Posterior cingulate gyrus (tissue), 11 donors: ENCODE measurements around the gene TIMM17B.

Source experiments
- DNase-seq, 10 donors: peaks; one replicate each; pipeline versions ENCODE4 v3.0.0 to v3.0.0-alpha.2; 2020 to 2021; ENCODE audit warnings: mixed read lengths in 3 of 10
- intact Hi-C: fragments of 100-400 bp; cut with DNase I; formaldehyde crosslinking; loops from one replicate; pipeline ENCODE4 v1.15.1; 2023

The TIMM17B gene

DNA sequence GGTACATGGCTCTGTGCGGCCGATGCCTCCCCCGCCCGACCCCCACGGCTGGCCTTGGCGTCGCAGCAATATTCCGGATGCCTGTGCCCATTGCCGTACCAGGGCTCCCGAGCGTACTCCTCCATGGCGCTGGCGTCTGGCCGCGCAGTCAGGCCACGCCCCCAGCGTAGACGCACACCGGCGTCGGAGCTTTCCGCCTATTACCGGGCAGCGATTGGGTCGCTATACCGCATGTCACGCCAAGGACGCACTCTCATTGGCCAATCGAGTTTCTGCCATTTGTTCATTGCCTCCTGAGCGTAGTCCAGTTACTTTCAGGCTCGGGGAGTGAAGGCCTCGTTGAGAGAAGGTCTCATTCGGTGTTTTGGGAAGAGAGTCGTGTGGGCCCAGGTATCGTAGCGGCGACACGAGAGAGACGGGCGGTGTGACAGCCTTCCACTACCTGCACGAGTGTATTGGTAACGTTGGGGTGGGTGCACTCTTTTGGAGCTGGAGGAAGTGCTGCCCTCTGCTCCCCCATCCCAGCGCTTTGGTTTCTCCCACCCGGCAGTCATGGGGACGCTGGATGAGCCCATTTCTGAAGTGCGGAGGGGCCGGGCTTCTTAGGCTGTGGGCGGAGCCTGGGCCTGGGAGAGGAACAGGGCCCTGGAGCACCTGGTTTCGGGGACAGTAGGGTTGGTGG lies at the start of gene TIMM17B, which contains the start of gene PQBP1:
Gene TIMM17B (minus strand): TSS at position 144 of the 682 bp plus-strand sequence. CDS start 19 bp downstream, at position 125.
Gene PQBP1 (plus strand): TSS at position 306 of the 682 bp plus-strand sequence. CDS start 580 bp downstream, outside the sequence.
- intact Hi-C loops, result no loop called here

DNA sequence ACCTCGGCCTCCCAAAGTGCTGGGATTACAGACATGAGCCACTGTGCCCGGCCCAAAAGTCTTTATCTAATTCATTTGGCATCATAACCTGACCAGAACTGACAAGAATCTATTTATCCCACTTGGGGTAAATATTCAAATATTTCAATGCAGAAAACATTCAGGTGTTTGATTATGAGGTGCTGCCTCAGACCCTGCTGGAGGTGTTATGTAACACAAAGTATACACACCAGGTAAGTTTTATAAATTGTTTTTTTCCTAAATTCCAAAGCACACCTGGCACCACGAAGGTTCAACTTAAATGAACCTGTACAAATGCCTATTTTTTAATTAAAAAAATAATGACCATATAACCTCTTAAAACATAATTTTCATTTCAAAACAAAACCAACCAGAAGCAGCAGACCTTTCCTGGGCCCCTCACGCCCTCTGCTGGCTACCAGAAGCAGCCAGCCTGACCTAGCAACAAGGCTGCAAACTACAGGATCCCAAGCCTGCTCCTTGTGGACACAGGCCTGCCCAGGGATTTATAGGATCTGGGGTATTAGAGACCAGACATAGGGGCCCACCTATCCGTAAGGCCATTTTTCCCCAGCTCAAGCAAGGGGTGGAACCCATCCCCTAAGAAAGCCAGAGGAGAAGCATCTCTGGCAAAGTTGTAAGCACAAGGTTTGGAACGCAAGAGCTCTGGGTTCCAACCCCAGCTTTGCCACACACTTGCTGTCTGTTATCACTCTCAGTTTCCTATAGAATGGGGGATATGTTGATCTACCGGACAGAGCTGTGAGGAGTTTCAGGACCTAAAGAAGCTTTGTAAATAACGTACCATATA lies 48.2 kb upstream of the TIMM17B start:
- intact Hi-C loops, result no loop called here
- peak in 8 of 10 donors; percentile 19 to 91 (median 36) for DNase-seq

More for the DNA sequence above, at the start of gene TIMM17B, which contains the start of gene PQBP1:
- DNase-seq, result peak; percentile 84 to 98 (median 88)

DNA sequence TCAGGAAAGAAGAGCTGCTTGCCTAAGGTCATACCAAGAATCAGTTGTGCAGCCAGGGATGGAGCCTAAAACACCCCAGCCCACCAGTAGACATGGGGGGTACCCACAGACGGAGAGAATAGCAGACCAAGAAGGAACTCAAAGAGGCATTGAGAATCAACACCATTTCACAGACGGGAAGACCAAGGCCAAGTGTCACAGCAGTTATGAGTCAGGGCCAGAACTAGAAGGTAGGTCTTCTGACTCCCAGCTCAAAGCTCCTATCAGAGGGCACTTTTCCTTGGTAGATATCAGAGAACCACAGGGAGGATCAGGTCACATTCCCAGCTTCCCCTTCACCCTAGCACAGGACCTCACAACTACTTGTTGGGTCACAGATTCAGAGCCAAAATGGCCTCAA lies 45.3 kb upstream of the TIMM17B start:
- intact Hi-C loops, result no loop called here
- DNase-seq, result no peak

DNA sequence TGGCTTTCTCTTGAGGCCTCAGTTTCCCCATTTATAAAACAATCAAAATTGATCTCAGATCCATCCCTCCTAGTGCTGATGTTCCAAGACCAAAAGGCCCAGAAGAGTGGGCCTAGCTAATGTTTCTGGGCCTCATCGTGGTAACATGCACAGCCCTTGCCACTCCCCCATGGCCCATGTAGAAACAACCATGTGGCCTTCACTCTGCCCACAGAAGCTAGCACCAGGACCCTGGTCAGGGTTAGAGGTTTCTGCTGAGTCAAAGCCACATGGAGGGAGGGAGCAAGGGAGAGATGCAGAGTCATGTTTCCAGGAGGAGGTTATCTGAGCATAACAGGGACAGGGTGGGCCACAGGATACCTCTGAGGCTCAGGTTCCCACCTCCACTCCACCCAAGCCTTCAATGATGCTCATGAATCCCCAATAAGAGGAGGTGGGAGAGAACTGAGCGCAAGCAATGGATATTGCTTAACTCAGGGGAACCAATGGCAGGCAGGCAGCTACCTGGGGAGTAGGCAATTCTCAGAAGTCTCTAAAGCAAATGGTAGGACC lies 42.9 kb upstream of the TIMM17B start:
- peak in 1 of 10 donors; percentile 22 for DNase-seq
- intact Hi-C loops, result no loop called here

DNA sequence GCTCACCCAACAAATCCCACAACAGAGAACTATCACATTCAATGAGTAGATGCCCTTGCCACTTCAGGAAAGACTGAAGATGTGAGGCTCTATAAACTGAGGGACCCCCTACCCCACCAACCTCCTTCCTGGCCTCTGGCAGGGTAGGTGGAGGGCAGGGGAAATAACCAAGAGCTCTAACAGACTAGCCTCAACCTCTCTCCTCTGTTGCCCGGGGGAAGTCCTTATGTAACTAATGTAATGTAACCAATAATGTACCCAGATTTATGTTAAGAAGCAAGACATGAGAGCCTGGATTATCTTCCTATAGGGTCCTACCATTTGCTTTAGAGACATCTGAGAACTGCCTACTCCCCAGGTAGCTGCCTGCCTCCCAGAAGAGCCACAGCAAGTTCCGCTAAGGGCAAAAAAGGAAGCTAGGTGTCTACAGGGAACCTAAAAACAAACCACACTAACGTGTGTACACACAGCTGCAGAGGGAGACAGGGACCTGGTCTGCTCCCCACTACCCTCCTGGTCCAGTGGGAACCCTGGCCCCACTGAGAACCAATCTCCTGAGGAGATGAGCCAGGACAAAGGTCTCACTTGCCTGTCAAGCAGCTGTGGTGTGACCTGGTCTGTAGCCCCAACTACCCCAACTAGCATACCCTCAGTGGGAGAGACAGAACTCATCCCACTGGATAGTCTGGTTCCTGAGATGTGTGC lies 42.1 kb upstream of the TIMM17B start:
- DNase-seq, result peak in 2 of 10 donors; percentile 4 to 45
- intact Hi-C loops, result no loop called here

DNA sequence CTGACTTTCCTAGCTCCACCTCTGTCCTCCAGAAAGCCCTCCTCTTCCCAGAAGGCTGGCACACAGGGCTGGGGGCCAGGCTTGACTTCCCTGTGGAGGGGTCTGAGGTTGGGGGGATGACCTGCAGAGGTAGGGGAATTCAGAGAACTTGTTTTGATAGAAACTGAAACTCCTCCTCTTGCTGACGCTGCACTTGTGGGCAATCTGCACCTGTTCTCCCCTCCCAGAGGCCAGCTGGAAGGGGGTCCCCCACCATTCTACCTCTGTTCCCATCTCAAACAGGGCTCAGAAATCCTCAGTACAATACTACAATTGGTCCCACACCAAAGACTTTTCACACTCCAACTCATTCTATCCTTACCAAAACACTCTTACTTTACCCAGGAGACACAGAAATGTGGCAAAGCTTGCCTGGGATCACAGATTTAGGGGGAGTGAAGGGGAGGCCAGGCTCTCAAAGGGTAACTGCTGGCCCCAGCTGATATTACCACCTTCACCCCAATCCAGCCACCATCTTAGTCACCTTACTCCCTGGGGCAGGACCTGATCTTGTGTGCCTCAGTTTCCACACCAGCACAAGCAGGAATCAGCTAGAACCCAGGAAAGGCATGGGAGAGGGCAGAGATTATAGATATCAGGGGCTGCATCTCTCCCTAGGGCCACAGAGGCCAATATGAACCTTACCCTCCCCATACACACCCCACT lies 41.3 kb upstream of the TIMM17B start:
- DNase-seq, result peak in 2 of 10 donors; percentile 24
- intact Hi-C loops, result no loop called here

DNA sequence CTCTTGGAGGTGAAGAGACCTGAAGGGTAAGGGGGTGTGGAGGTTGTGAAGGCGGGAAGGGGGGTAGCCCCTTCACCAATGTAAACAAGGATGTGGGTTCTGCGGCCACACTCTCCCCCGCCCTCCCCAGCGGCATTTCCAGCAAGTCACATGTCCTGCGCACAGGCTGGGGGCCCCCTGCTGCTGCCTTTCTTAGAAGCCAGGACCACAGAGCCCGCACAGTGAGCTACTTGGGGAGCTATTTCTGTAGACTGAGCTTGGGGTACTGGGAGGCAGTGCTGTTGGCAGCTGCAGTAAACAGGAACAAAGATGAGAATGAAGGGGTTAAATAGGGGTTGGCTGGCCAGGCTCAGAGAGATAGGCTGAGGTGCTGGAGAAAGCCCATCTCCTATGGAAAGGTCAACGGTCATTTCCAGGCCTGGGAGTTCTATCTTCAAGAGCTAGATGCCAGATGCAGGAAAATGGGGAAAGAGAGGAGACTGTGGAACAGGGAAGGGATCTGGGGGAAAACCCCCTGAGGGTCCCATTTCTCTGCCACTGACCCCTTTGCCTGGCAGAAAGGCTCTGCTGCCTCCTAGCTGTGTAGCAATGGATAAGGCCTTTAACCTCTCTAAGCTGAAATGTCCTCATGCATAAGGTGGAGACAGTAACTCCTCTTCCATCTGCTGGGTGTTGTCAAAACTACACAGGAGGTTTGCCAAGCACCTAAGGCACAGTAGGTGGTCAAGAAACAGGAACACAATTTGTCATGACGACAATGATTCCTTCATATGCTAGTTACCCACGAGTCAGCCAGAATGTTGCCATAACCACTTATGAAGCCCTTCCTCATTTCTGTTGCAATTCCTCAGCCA lies 39.7 kb upstream of the TIMM17B start:
- intact Hi-C loops, result no loop called here
- peak in 4 of 10 donors; percentile 15 to 87 (median 58) for DNase-seq

DNA sequence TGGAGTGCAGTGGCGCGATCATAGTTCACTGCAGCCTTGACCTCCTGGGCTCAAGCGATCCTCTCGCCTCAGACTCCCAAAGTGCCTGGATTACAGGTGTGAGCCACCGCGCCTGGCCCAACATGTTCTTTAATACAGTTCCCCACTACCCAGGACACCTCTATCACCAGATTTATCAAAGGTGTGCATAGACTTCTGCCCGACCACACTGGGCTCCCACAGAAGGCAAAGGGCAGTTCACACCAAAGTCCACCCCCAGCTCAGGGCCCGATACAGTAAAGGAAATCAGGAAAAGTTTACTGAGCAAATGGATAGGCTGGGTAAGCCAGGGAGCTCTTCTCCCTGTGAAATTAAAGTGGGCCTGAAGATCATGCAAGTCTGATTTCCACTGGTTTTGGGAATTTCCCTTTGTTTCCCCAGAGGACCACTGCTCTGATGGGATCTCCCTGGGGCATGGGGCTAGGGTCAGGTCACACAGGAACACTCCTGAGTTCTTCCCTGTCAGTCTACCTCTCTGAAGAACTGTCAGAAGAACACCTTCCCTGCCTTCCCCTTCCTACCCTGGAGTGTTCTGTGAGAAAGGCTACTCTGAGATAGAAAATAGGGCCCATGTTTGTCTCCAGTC lies 39.0 kb upstream of the TIMM17B start:
- intact Hi-C loops, result no loop called here
- DNase-seq, result peak in 2 of 10 donors; percentile 14 to 55

DNA sequence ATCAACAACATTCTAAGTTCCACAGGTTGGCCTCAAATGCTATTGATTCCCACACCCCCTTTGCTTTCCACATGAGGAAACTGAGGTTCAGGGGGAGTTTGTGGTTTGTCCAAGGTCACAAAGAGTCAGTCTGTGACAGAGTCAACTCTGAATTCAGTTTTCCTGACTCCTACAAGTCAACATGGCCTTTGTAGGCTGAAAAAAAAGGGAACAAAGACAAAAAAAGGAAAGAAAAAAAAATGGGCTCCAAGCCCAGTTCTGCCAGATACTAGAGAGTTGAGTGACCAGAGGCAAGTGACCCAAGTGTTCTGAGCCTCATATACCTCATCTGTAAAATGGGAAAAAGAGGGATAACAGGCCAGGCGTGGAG lies 37.7 kb upstream of the TIMM17B start:
- intact Hi-C loops, result no loop called here
- no peak for DNase-seq

DNA sequence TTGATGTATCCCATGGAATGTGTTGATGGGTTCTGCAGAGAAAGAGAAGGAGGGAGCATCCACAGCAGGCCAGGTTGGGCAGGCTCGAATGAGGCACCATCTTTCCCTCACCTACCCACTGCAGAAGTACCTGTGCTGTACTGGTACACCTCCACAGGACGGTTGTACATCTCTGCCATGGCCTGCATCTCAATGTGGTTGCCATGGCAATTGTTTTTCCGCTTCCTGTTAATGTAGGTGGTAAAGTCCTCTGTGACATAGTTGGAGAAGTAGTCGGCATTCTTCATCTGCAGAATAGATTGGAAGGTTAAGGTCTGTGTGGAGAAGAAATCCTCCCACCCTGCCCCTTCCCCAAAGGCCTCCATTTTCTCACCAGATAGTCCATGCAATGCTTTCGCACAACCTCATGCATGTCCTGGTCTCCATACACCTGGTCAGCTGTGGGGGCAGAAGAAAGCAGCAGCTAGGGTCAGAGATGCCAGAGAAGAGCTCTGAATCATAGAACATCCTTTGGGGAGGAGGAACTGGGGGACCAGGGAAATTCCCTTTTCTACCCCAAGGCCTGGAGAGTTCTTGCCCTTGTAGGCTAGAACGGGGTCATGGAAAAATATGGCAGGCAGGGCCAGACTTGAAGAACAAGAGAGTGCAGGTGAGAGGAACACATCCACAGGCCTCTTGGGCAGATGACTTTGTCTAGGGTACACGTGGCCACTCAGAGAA lies 37.2 kb upstream of the TIMM17B start:
- peak in 1 of 10 donors; percentile 6 for DNase-seq
- intact Hi-C loops, result no loop called here

DNA sequence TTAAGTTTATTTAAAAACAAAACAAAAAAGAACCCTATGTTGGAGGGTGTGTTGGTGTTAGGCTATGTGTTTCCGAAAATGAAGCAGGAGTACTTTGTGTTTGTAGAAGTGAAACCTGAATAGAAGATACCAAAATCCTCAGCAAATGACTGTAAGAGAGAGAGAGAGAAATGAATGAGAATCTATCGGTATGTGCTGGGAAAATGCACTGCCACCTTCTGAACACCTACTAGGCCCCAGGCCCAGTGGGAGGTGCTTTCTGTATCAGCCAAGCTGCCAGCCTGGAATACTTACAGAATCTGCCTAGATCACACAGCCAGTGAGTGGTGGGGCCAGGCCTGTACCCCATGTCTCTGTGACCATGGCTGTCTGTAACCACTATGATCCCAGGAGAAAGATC lies 36.2 kb upstream of the TIMM17B start:
- intact Hi-C loops, result no loop called here
- peak in 2 of 10 donors; percentile 30 to 67 for DNase-seq

DNA sequence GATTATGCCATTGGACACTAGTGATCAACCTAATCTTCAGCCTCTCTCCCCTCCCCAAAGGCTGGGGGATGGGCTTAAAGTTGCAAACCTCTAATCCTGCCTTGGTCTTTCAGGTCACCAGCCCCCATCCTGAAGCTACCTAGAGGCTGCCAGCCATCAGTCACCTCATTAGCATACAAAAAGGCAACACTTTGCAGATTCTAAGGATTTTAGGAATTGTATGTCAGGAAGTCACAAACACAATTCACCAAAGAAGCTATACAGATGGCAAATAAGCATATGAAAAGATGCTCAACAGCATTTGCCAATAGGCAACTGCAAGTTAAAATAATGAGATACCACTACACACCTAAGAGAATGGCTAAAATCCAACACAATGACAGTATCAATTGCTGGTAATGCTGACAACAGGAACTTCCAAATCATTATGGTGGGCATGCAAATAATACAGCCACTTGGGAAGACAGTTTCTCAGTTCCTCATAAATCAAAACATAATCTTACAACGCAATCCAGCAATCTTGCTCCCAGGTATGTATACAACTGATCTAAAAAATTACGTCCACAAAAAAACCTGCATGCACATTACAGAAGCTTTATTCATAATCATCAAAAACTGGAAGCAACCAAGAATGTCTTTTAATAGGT lies 30.3 kb upstream of the TIMM17B start:
- intact Hi-C loops, result no loop called here
- DNase-seq, result peak in 1 of 10 donors; percentile 11

DNA sequence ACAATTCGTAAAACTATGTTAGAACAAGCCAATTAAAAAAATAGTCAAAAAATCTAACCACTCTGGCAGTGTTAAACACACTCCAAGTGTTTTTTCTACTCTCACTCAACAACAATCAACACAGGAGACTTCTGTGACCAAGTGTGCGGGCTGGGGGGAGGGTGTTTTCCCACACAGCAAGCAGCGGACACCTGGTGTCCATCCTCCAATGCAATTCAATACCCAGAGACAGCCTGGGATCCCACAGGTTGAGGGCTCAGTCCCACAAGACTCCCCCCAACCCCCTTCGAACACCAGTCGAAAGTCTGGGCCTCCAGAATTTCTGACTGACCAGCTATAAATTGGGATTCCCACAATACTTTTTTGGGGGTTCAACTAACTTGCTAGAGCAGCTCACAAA lies 29.6 kb upstream of the TIMM17B start:
- DNase-seq, result peak in 1 of 10 donors; percentile 6
- intact Hi-C loops, result no loop called here

DNA sequence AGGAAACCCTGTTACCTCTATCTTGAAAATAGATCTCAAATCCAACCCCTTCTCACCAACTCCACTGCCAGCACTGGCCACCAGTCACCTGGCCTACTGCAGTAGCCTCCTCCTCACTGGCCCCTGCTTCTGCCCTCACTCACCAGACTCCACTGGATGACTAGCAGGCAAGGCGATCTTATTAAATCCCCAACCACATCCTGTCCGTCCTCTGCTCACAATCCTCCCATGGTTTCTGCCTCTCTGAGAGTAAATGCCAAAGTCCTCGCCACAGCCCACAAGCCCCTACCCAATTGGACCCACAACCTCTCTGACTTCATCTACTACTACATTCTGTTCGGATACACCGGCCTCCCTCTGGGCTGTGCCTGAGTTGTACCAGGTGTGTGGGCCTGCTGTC lies 26.7 kb upstream of the TIMM17B start:
- DNase-seq, result peak in 2 of 10 donors; percentile 24 to 30
- intact Hi-C loops, result no loop called here

DNA sequence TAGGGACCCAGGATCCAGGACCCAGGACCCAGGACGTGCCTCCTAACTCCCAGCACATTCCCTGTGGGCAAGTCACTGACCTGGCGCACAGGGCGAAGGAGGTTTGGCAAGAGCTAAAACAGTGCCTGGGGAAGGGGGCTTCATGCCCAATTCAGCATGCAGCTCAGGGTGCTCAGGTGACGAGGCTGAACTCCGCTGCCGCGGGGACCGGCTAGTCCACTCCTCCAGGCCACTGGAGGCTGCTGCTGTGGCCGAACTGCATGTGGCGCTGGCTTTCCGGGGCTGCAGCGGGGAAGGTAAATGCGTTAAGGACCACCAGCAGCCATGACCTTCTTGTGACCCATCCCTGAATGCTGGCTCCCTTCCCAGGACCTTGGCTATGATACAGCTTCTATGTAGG lies 26.2 kb upstream of the TIMM17B start:
- peak in 2 of 10 donors; percentile 60 to 70 for DNase-seq
- intact Hi-C loops, result no loop called here

DNA sequence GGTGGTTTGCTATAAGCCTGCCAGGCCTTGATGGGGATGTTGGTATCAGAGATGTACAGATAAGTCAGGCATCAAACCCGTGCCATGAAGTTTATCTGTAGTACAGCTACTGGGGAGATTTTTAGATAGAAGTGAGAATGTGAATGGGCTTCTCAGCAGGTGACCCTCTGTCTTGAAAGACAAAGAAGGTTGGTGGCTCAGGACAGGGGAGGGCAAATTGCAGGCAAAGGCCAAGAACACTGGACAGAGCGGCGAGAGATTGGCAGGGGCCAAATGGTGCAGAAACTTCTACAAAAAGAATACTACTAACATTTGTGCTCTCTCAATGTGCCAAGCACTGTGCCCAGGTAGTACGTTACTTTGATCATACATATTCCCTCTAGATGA lies 23.1 kb upstream of the TIMM17B start:
- DNase-seq, result no peak
- intact Hi-C loops, result no loop called here
